ENCODE results near the gene STXBP4.

The STXBP4 gene

GRCh38 chr17:54985476-54985875 is 16.9 kb downstream of the STXBP4 start:
- H2AFZ ChIP-seq (ENCODE audit: low read depth): no peak overlapping the region
- no peak overlapping the region for H3K4me3 ChIP-seq (IDR thresholded peaks at IDR 0.05; ENCODE audit: insufficient read depth, low read depth, low read length)
- TF ChIP-seq CTCF (conservative IDR thresholded peaks at IDR 0.05; ENCODE audit: low read depth, low read length): no peak

GRCh38 chr17:54990118-54990517 is 21.6 kb downstream of the STXBP4 start:
- Histone ChIP-seq H3K79me2 (ENCODE audit: insufficient read depth, low read depth) (no peaks in the 10 kb centered on the region), H4K20me1 (ENCODE audit: insufficient read depth) (no peaks in the 10 kb centered on the region), H3K27ac (no peak overlapping the region), H3K4me1 (ENCODE audit: low read depth, poor library complexity, severe bottlenecking) (no peaks in the 10 kb centered on the region), H3K4me3 (IDR thresholded peaks at IDR 0.05; ENCODE audit: insufficient read depth, low read depth, low read length) (no peak overlapping the region), H3K36me3 (ENCODE audit: insufficient read depth) (no peaks in the 10 kb centered on the region), H3K9ac (no peak overlapping the region), H3K4me2 (no peak overlapping the region), H2AFZ (ENCODE audit: low read depth) (no peak overlapping the region), H3K27me3 (ENCODE audit: insufficient read depth, low read depth) (no peaks in the 10 kb centered on the region)
- no peak for TF ChIP-seq CTCF (conservative IDR thresholded peaks at IDR 0.05; ENCODE audit: low read depth, low read length)

More at GRCh38 chr17:54985476-54985875, 16.9 kb downstream of the STXBP4 start:
- H3K27ac ChIP-seq: no peak overlapping the region
- no peaks in the 10 kb centered on the region for H3K4me1 ChIP-seq (ENCODE audit: low read depth, poor library complexity, severe bottlenecking)
- H3K4me2 ChIP-seq: no peak overlapping the region
- no peak overlapping the region for H3K9ac ChIP-seq
- H3K27me3 ChIP-seq (ENCODE audit: insufficient read depth, low read depth): no peaks in the 10 kb centered on the region
- no peaks in the 10 kb centered on the region for H3K79me2 ChIP-seq (ENCODE audit: insufficient read depth, low read depth)
- no peaks in the 10 kb centered on the region for H4K20me1 ChIP-seq (ENCODE audit: insufficient read depth)
- no peaks in the 10 kb centered on the region for H3K36me3 ChIP-seq (ENCODE audit: insufficient read depth)

GRCh38 chr17:54991567-54991966 is 23.0 kb downstream of the STXBP4 start:
- Histone ChIP-seq H3K79me2 (ENCODE audit: insufficient read depth, low read depth) (no peaks in the 10 kb centered on the region), H3K4me3 (IDR thresholded peaks at IDR 0.05; ENCODE audit: insufficient read depth, low read depth, low read length) (no peak overlapping the region), H3K9ac (no peak overlapping the region), H4K20me1 (ENCODE audit: insufficient read depth) (no peaks in the 10 kb centered on the region), H3K27ac (no peak overlapping the region), H3K27me3 (ENCODE audit: insufficient read depth, low read depth) (no peaks in the 10 kb centered on the region), H2AFZ (ENCODE audit: low read depth) (no peak overlapping the region), H3K4me1 (ENCODE audit: low read depth, poor library complexity, severe bottlenecking) (no peaks in the 10 kb centered on the region), H3K4me2 (no peak overlapping the region), H3K36me3 (ENCODE audit: insufficient read depth) (no peaks in the 10 kb centered on the region)
- no peak for TF ChIP-seq CTCF (conservative IDR thresholded peaks at IDR 0.05; ENCODE audit: low read depth, low read length)

- H3K4me1 ChIP-seq (ENCODE audit: low read depth, poor library complexity, severe bottlenecking): no peaks in the 10 kb centered on the region
- H3K4me2 ChIP-seq: no peak overlapping the region
- no peak overlapping the region for H3K9ac ChIP-seq
- no peak overlapping the region for H3K27ac ChIP-seq
- H4K20me1 ChIP-seq (ENCODE audit: insufficient read depth): no peaks in the 10 kb centered on the region
- peak; percentile 78 for TF ChIP-seq CTCF (conservative IDR thresholded peaks at IDR 0.05; ENCODE audit: low read depth, low read length)
- H2AFZ ChIP-seq (ENCODE audit: low read depth): no peak overlapping the region
- H3K36me3 ChIP-seq (ENCODE audit: insufficient read depth): no peaks in the 10 kb centered on the region
- no peak overlapping the region for H3K4me3 ChIP-seq (IDR thresholded peaks at IDR 0.05; ENCODE audit: insufficient read depth, low read depth, low read length)
- no peaks in the 10 kb centered on the region for H3K79me2 ChIP-seq (ENCODE audit: insufficient read depth, low read depth)
- H3K27me3 ChIP-seq (ENCODE audit: insufficient read depth, low read depth): no peaks in the 10 kb centered on the region
These were observed 24.5 kb downstream of the STXBP4 start for GRCh38 chr17:54992797-54993639.

Data from KMS-11 (cell line).